Activated T-cell treated with anti-CD3 and anti-CD28 coated beads, Interleukin-2, amount 50 U/mL, for 72 hours (primary cell): Measurements from ENCODE around the gene RNF212B. TPM values are rescaled to one million over a fixed set of nuclear protein-coding genes. Genes with fewer than 3 reads are reported as not detected.
"Not testable (repeated sequence)": the region's sequence is repeated elsewhere in the genome, so short reads cannot be mapped to it uniquely, and the experiment has no call there.

ENCODE experiments used
- ATAC-seq, 2 donors: fragments of 150-1000 bp; cut with Tn5 transposase; replicated peaks in 1 of 2; 2 replicates each; pipeline ENCODE4 v1.10.0; 2021; ENCODE audit warnings: moderate library complexity in 2 of 2, mild to moderate bottlenecking in 1 of 2
- DNase-seq, 2 donors: peaks; one replicate each; pipeline ENCODE4 v3.0.0; 2021 to 2022; ENCODE audit warnings: mixed read lengths in 1 of 2
- H3K27ac Mint-ChIP-seq: one replicate; pipeline ENCODE4 v1.8.0; 2022; ENCODE audit warnings: mild to moderate bottlenecking, moderate library complexity, mixed read lengths
- H3K27me3 Mint-ChIP-seq: one replicate; pipeline ENCODE4 v1.8.0; 2022; ENCODE audit warnings: low read depth, mixed read lengths
- H3K36me3 Mint-ChIP-seq, 2 donors: one replicate each; pipeline ENCODE4 v1.8.0; 2022; ENCODE audit warnings: mixed read lengths in 2 of 2, mild to moderate bottlenecking in 1 of 2; ENCODE audit not compliant: insufficient read depth in 2 of 2
- H3K4me1 Mint-ChIP-seq: one replicate; pipeline ENCODE4 v1.8.0; 2022; ENCODE audit warnings: low read depth, mixed read lengths
- H3K4me3 Mint-ChIP-seq, 2 donors: one replicate each; pipeline ENCODE4 v1.8.0; 2022; ENCODE audit warnings: mild to moderate bottlenecking in 2 of 2, mixed read lengths in 2 of 2, moderate library complexity in 2 of 2
- H3K9me3 Mint-ChIP-seq, 2 donors: one replicate each; pipeline ENCODE4 v1.8.0; 2022; ENCODE audit warnings: mixed read lengths in 2 of 2
- total RNA-seq, 2 donors: library from RNA; stranded (reverse); gene quantifications; one replicate each; pipeline ENCODE4 v1.2.3, GENCODE V29; 2022

RNF212B gene
- total RNA-seq, 2 donors from 2014 or later: not detected

GRCh38 chr14:23252006-23252405, 14.3 kb downstream of the RNF212B start:
- no peaks in the 10 kb centered on the region for H3K36me3 Mint-ChIP-seq
- no peaks in the 10 kb centered on the region for H3K9me3 Mint-ChIP-seq
- DNase-seq (no peak), ATAC-seq (no peak)
- no peak overlapping the region for H3K4me3 Mint-ChIP-seq
- H3K27ac Mint-ChIP-seq: no peak overlapping the region
- peaks cover 21% of the 10 kb centered on the region for H3K27me3 Mint-ChIP-seq
- no peaks in the 10 kb centered on the region for H3K4me1 Mint-ChIP-seq

- Mint-ChIP-seq H3K27me3 (peaks cover 21% of the 10 kb centered on the region), H3K4me1 (no peaks in the 10 kb centered on the region), H3K27ac (no peak overlapping the region), H3K4me3 (no peak overlapping the region), H3K36me3 (no peaks in the 10 kb centered on the region), H3K9me3 (no peaks in the 10 kb centered on the region)
- no peak for DNase-seq
- ATAC-seq: no peak
These were observed 14.9 kb downstream of the RNF212B start for GRCh38 chr14:23252420-23253333.

GRCh38 chr14:23258256-23258655, 20.5 kb downstream of the RNF212B start:
- no peak for ATAC-seq
- DNase-seq: no peak
- H3K27me3 Mint-ChIP-seq: peaks cover 44% of the 10 kb centered on the region
- no peaks in the 10 kb centered on the region for H3K36me3 Mint-ChIP-seq
- no peak overlapping the region for H3K4me3 Mint-ChIP-seq
- H3K4me1 Mint-ChIP-seq: no peaks in the 10 kb centered on the region
- no peak overlapping the region for H3K27ac Mint-ChIP-seq
- H3K9me3 Mint-ChIP-seq: no peaks in the 10 kb centered on the region

- peaks cover 43% of the 10 kb centered on the region for H3K27me3 Mint-ChIP-seq
- H3K27ac Mint-ChIP-seq: no peak overlapping the region
- no peaks in the 10 kb centered on the region for H3K4me1 Mint-ChIP-seq
- H3K4me3 Mint-ChIP-seq: no peak overlapping the region
- no peak for DNase-seq
- H3K9me3 Mint-ChIP-seq: no peaks in the 10 kb centered on the region
- ATAC-seq: no peak
- H3K36me3 Mint-ChIP-seq: no peaks in the 10 kb centered on the region
These were observed 21.7 kb downstream of the RNF212B start for GRCh38 chr14:23259426-23259825.

GRCh38 chr14:23260849-23261248, 23.1 kb downstream of the RNF212B start:
- ATAC-seq, H3K36me3 Mint-ChIP-seq: not testable (repeated sequence)

GRCh38 chr14:23269193-23269592, 31.5 kb downstream of the RNF212B start:
- Mint-ChIP-seq H3K9me3 (no peaks in the 10 kb centered on the region), H3K4me3 (no peak overlapping the region), H3K4me1 (no peaks in the 10 kb centered on the region), H3K27me3 (peaks cover 10% of the 10 kb centered on the region), H3K27ac (no peak overlapping the region), H3K36me3 (no peaks in the 10 kb centered on the region)
- ATAC-seq (no peak), DNase-seq (no peak)

More at GRCh38 chr14:23260849-23261248, 23.1 kb downstream of the RNF212B start:
- H3K4me1 Mint-ChIP-seq, H3K4me3 Mint-ChIP-seq, H3K27ac Mint-ChIP-seq, DNase-seq, H3K9me3 Mint-ChIP-seq: not testable (repeated sequence)
- peaks cover 50% of the 10 kb centered on the region for H3K27me3 Mint-ChIP-seq

- Mint-ChIP-seq H3K27me3 (no peaks in the 10 kb centered on the region), H3K4me3 (no peak overlapping the region), H3K9me3 (no peaks in the 10 kb centered on the region), H3K4me1 (peaks cover 5% of the 10 kb centered on the region), H3K36me3 (peaks cover 0 to 3% of the 10 kb centered on the region in 2 donors), H3K27ac (no peak overlapping the region)
- DNase-seq: no peak
- ATAC-seq: no peak
These were observed 37.7 kb downstream of the RNF212B start for GRCh38 chr14:23275412-23275811.

GRCh38 chr14:23277189-23277588, 39.5 kb downstream of the RNF212B start:
- no peaks in the 10 kb centered on the region for H3K27me3 Mint-ChIP-seq
- H3K9me3 Mint-ChIP-seq: no peaks in the 10 kb centered on the region
- ATAC-seq: no peak
- DNase-seq: no peak
- no peak overlapping the region for H3K4me3 Mint-ChIP-seq
- no peak overlapping the region for H3K27ac Mint-ChIP-seq
- peaks cover 5% of the 10 kb centered on the region for H3K4me1 Mint-ChIP-seq
- peaks cover 0 to 3% of the 10 kb centered on the region in 2 donors for H3K36me3 Mint-ChIP-seq

- H3K4me1 Mint-ChIP-seq, H3K9me3 Mint-ChIP-seq, ATAC-seq, H3K4me3 Mint-ChIP-seq, H3K27ac Mint-ChIP-seq, H3K36me3 Mint-ChIP-seq, DNase-seq, H3K27me3 Mint-ChIP-seq: not testable (repeated sequence)
These were observed 40.2 kb downstream of the RNF212B start for GRCh38 chr14:23277928-23278327.

GRCh38 chr14:23281247-23281646, 43.5 kb downstream of the RNF212B start:
- Mint-ChIP-seq H3K9me3 (no peaks in the 10 kb centered on the region), H3K27ac (no peak overlapping the region), H3K4me3 (no peak overlapping the region), H3K4me1 (peaks cover 21% of the 10 kb centered on the region), H3K27me3 (no peaks in the 10 kb centered on the region), H3K36me3 (peaks cover 2% of the 10 kb centered on the region in 2 donors)
- ATAC-seq (no peak), DNase-seq (no peak)

GRCh38 chr14:23284654-23285529, 47.2 kb downstream of the RNF212B start:
- ATAC-seq: no peak

GRCh38 chr14:23285530-23286019, 47.8 kb downstream of the RNF212B start:
- DNase-seq: no peak
- H3K4me3 Mint-ChIP-seq: peak overlapping the region; percentile 94 to 97
- H3K9me3 Mint-ChIP-seq: no peaks in the 10 kb centered on the region
- no peaks in the 10 kb centered on the region for H3K27me3 Mint-ChIP-seq
- peak; percentile 37 for ATAC-seq
- peaks cover 2% of the 10 kb centered on the region in 2 donors for H3K36me3 Mint-ChIP-seq
- H3K27ac Mint-ChIP-seq: peak overlapping the region; percentile 94
- H3K4me1 Mint-ChIP-seq: peaks cover 26% of the 10 kb centered on the region

More at GRCh38 chr14:23284654-23285529, 47.2 kb downstream of the RNF212B start:
- H3K27ac Mint-ChIP-seq: peak overlapping the region; percentile 94
- H3K4me1 Mint-ChIP-seq: peaks cover 26% of the 10 kb centered on the region
- H3K27me3 Mint-ChIP-seq: no peaks in the 10 kb centered on the region
- no peaks in the 10 kb centered on the region for H3K9me3 Mint-ChIP-seq
- H3K36me3 Mint-ChIP-seq: peaks cover 2% of the 10 kb centered on the region in 2 donors
- no peak for DNase-seq
- peak overlapping the region; percentile 94 to 97 for H3K4me3 Mint-ChIP-seq
